Suprapubic skin (tissue), 4 donors: ENCODE measurements around the gene RAB25. TPM values are rescaled to one million over a fixed set of nuclear protein-coding genes. Genes with fewer than 3 reads are reported as not detected.
A peak's percentile ranks its signal among the peaks of the same experiment; 100 is the strongest.

Experiments used
- DNase-seq, 2 donors: peaks; one replicate each; pipeline ENCODE4 v3.0.0-alpha.2; 2019; ENCODE audit warnings: low spot score in 2 of 2
- H3K27ac ChIP-seq: fragments of 200-600 bp; sonication (generic); one replicate; pipeline ENCODE4 v1.5.1; 2019
- H3K27me3 ChIP-seq: fragments of 200-600 bp; sonication (generic); one replicate; pipeline ENCODE4 v1.5.1; 2019
- H3K36me3 ChIP-seq: fragments of 200-600 bp; sonication (generic); one replicate; pipeline ENCODE4 v1.5.1; 2019
- H3K4me1 ChIP-seq: fragments of 200-600 bp; sonication (generic); one replicate; pipeline ENCODE4 v1.5.1; 2019
- H3K4me3 ChIP-seq: fragments of 200-600 bp; sonication (generic); one replicate; pipeline ENCODE4 v1.5.1; 2019; ENCODE audit warnings: mild to moderate bottlenecking
- H3K9me3 ChIP-seq: fragments of 200-600 bp; sonication (generic); one replicate; pipeline ENCODE4 v1.5.1; 2019
- CTCF ChIP-seq, 2 donors: fragments of 200-600 bp in 1 of 2; fragments of 450-650 bp in 1 of 2; sonication (generic) in 1 of 2; IDR thresholded peaks; one replicate each; pipeline ENCODE4 v1.5.1; 2016 to 2019; ENCODE audit warnings: antibody characterized with exemption in 2 of 2, mild to moderate bottlenecking in 1 of 2, moderate library complexity in 1 of 2
- EP300 ChIP-seq: sonication (generic); formaldehyde crosslinking; IDR thresholded peaks from one replicate; pipeline ENCODE4 v1.6.1; 2017; ENCODE audit warnings: antibody characterized with exemption
- POLR2A ChIP-seq, 2 donors: fragments of 450-650 bp; IDR thresholded peaks; one replicate each; pipeline ENCODE4 v1.6.1; 2017; ENCODE audit warnings: antibody characterized with exemption in 2 of 2, mild to moderate bottlenecking in 2 of 2, moderate library complexity in 2 of 2
- POLR2AphosphoS5 ChIP-seq, 3 donors: sonication (generic); formaldehyde crosslinking; IDR thresholded peaks; one replicate each; pipeline ENCODE4 v1.6.1; 2017; ENCODE audit warnings: antibody characterized with exemption in 3 of 3
- WGBS: methylation state at CpG from one replicate; pipeline ENCODE4 v1.1.5; 2018; 5-methylcytosine and 5-hydroxymethylcytosine counted together
- total RNA-seq, 4 donors: library from RNA; depleted of rRNA; stranded (reverse); fragments of >200 nt; gene quantifications; one replicate each; pipeline ENCODE4 v1.1.0, GENCODE V29; 2016

Gene RAB25
- total RNA-seq, 4 donors from 2014 or later, result 150 to 284 (median 205) TPM

DNA sequence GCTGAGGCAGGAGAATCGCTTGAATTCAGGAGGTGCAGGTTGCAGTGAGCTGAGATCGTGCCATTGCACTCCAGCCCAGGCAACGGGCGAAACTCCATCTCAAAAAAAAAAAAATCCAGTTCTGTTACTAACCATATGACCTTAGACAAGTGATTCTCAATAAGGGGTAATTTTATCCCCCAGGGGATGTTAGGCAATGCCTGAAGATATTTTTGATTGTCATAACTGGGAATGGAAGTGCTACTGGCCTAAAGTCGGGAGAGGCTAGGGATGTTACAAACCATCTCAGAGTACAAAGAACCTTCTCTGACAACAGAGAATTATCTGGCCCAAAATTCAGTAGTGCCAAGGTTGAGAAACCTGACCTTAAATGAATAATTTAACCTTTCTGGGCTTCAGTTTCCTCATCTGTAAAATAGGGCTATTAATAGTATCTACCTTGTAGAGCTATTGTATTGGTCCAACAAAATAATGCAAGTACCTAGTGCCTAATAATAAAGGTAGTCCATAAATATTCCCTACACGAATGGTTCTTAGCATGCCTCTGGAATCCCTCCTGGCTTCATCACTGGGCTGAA is 47.8 kb downstream of the RAB25 start:
- DNase-seq, result no peak
- Histone ChIP-seq H3K4me1 (peaks cover 74% of the 10 kb centered on the region), H3K4me3 (no peak overlapping the region), H3K27ac (peak overlapping the region; percentile 23), H3K9me3 (no peaks in the 10 kb centered on the region), H3K36me3 (no peaks in the 10 kb centered on the region), H3K27me3 (no peaks in the 10 kb centered on the region)
- 83% methylated on average over 6 of the region's 6 CpGs for WGBS
- no peak for TF ChIP-seq POLR2A (IDR thresholded peaks at IDR 0.05)
- TF ChIP-seq POLR2AphosphoS5 (IDR thresholded peaks at IDR 0.05), result peak in 1 of 3 donors; percentile 21

- 88% methylated on average over 2 of the region's 2 CpGs for WGBS
- Histone ChIP-seq H3K4me1 (peaks cover 65% of the 10 kb centered on the region), H3K36me3 (no peaks in the 10 kb centered on the region)
Observed at GRCh38 chr1:156110252-156110651, 49.3 kb downstream of the RAB25 start.

DNA sequence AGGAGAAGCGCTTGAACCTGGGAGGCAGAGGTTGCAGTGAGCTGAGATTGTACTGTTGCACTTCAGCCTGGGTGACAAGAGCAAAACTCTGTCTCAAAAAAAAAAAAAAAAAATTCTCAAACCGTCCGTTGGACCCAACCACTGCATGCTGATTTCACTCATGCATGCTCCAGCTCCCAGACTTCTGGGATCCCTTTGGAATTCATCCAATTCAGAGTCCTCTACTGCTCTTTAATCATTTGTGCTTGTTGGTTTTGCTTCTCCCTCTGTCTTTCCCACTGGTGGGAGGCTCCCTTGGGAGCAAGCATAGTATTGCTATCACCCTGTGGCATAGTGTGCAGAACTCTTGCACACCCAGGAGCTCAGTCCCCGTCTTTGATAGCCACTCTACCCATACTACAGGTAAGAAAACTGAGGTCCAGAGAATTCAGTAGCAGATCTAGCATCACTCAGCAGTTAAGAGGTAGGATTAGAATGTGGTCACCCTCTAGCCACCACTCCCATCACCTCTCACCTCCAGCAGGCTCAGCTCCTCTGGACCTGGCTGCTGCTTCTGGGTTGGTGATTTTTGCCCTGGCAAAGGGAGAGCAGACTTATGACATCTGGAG is 50.5 kb downstream of the RAB25 start:
- Histone ChIP-seq H3K4me1 (peaks cover 53% of the 10 kb centered on the region), H3K27me3 (no peaks in the 10 kb centered on the region), H3K36me3 (no peaks in the 10 kb centered on the region), H3K27ac (peak overlapping the region; percentile 100), H3K9me3 (no peaks in the 10 kb centered on the region), H3K4me3 (no peak overlapping the region)
- TF ChIP-seq POLR2A (IDR thresholded peaks at IDR 0.05) (no peak), CTCF (IDR thresholded peaks at IDR 0.05) (no peak), POLR2AphosphoS5 (IDR thresholded peaks at IDR 0.05) (no peak), EP300 (no peak)
- no peak for DNase-seq
- 84% methylated on average over 4 of the region's 4 CpGs for WGBS

More at GRCh38 chr1:156110252-156110651, 49.3 kb downstream of the RAB25 start:
- Histone ChIP-seq H3K4me3 (no peak overlapping the region), H3K27ac (no peak overlapping the region), H3K9me3 (no peaks in the 10 kb centered on the region), H3K27me3 (no peaks in the 10 kb centered on the region)
- no peak for DNase-seq
- TF ChIP-seq POLR2AphosphoS5 (IDR thresholded peaks at IDR 0.05) (no peak), CTCF (IDR thresholded peaks at IDR 0.05) (no peak), POLR2A (IDR thresholded peaks at IDR 0.05) (no peak), EP300 (no peak)

DNA sequence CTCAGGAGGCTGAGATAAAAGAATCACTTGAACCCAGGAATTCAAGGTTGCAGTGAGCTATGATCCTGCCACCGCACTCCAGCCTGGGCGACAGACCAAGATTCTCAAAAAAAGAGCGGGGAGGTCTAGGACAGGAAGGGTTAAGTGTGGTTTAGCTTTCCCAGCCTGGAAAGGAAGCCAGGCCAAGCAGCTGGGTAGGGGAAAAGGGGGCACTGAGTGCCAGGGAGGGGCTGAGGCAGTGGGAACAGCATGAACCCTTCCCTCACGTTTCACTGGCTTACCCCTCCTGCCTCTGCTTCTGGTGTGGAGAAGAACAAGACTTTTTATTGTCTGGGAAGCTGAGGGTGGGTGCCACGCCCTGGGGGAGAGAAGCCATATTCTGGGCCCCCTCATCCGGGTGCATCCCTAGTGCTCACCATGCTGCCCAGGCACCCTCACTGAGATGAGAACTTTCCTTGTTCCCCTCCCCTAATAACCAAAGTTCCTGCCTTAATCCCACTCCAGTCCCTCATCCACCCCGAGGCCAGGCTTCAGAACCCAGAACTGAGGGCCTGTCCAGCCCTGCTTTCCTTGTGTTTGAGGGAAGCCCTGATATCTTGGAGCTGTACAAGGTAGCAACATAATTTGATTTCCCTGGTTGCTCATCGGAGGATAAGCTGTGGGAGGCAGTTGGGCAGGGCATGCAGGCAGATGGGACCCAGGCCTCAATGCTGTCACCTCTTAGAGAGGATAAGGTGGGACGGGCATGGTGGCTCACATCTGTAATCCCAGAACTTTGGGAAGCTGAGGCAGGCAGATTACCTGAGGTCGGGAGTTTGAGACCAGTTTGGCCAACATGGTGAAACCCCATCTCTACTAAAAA is 51.5 kb downstream of the RAB25 start:
- Histone ChIP-seq H3K27me3 (no peaks in the 10 kb centered on the region), H3K4me1 (peaks cover 49% of the 10 kb centered on the region), H3K36me3 (no peaks in the 10 kb centered on the region), H3K4me3 (no peak overlapping the region), H3K27ac (peak overlapping the region; percentile 100), H3K9me3 (no peaks in the 10 kb centered on the region)
- WGBS, result 62% methylated on average over 10 of the region's 10 CpGs
- DNase-seq, result no peak
- no peak for TF ChIP-seq EP300
- no peak for TF ChIP-seq CTCF (IDR thresholded peaks at IDR 0.05)
- no peak for TF ChIP-seq POLR2A (IDR thresholded peaks at IDR 0.05)
- no peak for TF ChIP-seq POLR2AphosphoS5 (IDR thresholded peaks at IDR 0.05)

- DNase-seq, result no peak
- no peaks in the 10 kb centered on the region for H3K27me3 ChIP-seq
- H3K27ac ChIP-seq, result peak overlapping the region; percentile 100
- H3K4me1 ChIP-seq, result peaks cover 52% of the 10 kb centered on the region
- 33% methylated on average over 4 of the region's 4 CpGs for WGBS
- H3K4me3 ChIP-seq, result peak overlapping the region; percentile 100
- no peaks in the 10 kb centered on the region for H3K36me3 ChIP-seq
- no peaks in the 10 kb centered on the region for H3K9me3 ChIP-seq
- TF ChIP-seq POLR2AphosphoS5 (IDR thresholded peaks at IDR 0.05) (no peak), POLR2A (IDR thresholded peaks at IDR 0.05) (no peak)
Observed at GRCh38 chr1:156113282-156113950, 52.5 kb downstream of the RAB25 start.
